ENCODE measurements around the gene PTPRA.
"Not testable (repeated sequence)": the region's sequence is repeated elsewhere in the genome, so short reads cannot be mapped to it uniquely, and the experiment has no call there.

The PTPRA gene

DNA sequence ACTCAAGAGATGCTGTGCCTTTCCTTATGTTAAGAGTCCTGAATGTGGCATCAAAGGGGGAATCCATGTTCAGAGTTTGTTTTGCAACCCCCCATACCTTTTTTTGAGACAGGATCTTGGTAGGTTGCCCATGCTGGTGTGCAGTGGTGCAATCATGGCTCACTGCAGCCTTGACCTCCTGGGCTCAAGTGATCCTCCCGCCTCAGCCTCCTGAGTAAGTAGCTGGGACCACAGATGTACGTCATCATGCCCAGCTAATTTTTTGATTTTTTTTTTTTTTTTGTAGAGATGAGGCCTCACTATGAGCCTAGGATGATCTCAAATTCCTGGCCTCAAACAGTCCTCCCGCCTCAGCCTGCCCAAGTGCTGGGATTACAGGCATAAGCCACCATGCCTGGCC is 16.5 kb downstream of the PTPRA start:
- no peak for DNase-seq

- DNase-seq: no peak
These were observed 17.5 kb downstream of the PTPRA start for GRCh38 chr20:2890742-2891141.

- no peak for DNase-seq
These were observed 18.1 kb downstream of the PTPRA start for GRCh38 chr20:2891343-2891742.

GRCh38 chr20:2892376-2892775 is 19.1 kb downstream of the PTPRA start:
- no peak for DNase-seq

DNA sequence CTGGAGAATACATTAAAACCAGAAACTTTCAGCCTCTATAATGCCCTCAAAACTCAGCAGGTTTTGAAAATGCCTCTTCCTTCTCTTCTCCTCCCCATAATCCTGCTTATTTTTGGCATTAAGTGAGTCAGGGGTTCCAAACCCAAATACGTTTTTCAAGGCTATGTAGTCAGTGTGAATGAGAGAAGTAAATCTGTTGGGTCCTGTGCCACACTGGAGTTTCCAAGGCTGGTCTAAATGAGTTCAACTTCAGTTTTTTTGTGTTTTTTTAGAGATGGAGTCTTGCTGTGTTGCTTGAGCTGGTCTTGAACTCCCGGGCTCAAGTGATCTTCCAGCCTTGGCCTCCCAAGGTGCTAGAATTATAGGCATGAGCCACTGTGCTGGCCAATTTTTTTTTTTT is 20.9 kb downstream of the PTPRA start:
- DNase-seq: no peak

- DNase-seq: not testable (repeated sequence)
These were observed 21.9 kb downstream of the PTPRA start for GRCh38 chr20:2895154-2895553.

DNA sequence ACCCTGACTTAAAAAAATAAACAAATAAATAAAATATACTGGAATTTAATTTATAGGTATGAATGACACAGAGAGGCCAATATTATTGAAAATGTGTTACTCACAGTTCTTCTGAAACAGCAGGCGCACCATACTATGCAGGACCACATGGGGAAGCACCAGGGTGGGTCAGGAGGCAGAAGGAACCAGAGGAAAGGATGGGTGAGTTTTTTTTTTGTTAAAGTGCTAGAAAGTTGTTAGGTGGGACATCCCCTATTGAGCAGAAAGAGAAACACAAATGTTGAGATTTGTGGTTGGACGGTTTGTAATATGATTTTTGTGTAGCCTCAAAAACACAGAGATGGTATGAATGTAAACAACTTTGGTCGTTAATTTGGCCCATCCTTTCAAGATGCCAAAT is 26.0 kb downstream of the PTPRA start:
- no peak for DNase-seq

DNA sequence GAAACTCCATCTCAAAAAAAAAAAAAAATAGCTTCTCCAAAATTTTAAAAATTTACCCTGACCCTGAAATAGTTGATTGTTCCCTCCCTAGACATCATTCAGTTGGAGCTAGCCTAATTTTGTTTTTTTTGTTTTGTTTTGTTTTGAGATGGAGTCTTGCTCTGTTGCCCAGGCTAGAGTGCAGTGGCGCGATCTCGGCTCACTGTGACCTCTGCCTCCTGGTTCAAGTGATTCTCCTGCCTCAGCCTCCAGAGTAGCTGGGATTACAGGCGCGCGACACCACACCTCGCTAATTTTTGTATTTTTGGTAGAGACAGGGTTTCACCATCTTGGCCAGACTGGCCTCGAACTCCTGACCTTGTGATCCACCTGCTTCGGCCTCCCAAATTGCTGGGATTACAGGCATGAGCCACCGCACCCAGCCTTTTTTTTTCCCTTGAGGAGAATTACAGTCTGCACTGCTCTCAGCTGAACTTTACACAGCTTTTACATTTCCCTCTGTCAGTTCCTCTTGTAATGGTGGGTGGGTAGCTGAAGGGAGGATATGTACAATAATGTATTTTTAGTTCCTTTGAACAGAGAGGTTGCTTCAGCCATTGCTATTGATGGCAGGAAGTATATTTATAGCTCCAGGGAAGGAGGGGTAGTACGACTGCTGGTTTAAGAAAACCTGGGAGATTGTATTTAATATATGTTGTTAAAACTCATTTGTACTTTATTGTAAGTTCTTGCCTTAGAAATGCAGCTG is 27.7 kb downstream of the PTPRA start:
- no peak for DNase-seq

GRCh38 chr20:2902291-2902690 is 29.0 kb downstream of the PTPRA start:
- no peak for DNase-seq

DNA sequence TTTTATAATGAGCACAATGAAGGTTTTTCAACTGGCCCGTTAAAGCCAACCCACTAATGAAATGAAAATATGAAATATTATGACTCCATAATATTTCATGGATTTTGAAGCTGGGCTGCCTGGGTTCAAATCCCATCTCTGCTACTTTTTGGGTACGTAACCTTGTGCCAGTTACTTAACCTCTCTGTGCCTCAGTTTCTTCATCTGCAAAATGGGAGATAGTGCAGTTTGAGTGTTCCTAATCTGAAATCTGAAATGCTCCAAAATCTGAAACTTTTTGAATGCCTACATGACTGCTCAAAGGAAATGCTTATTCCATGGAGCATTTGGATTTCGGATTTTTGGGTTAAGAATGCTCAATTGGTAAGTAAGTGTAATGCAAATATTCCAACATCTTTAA is 29.5 kb downstream of the PTPRA start:
- no peak for DNase-seq

DNA sequence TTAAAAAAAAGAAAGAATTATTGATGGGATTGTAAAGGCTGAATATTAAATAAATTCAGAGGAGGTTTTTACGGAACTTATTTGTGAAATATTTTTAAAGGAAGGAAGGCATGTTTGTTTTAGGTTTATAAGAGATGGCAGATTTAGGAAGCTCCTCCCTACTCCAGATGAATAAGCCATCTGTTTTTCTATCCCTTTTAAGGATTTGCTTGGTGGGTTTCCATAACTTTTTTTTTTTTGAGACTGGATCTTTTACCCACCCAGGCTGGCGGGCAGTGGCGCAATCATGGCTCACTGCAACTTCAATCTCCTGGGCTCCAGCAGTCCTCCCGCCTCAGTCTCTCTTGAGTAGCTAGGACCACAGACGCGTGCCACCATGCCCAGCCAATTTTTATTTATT is 30.4 kb downstream of the PTPRA start:
- DNase-seq: no peak

GRCh38 chr20:2907519-2907918 is 34.2 kb downstream of the PTPRA start:
- no peak for DNase-seq

GRCh38 chr20:2909953-2910352 is 36.7 kb downstream of the PTPRA start:
- no peak for DNase-seq

DNA sequence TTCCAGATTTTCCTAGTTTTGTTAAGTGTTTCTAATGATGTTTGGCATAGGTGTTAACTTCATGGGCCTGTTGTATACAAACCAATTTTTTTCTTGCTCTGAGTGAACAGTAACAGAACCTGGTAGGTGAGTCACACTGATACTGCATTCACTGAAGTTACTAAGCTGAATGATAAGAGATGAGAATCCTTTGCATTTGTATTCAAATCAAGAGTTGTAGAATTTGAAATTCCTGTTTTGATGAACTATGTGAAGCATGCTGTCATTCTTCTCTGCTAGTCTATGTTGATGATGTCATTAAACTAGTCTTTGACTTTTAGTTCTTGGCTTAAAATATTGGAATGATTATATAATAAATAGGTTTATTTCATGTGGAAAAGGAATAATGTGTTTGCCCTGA is 37.9 kb downstream of the PTPRA start:
- DNase-seq: no peak

DNA sequence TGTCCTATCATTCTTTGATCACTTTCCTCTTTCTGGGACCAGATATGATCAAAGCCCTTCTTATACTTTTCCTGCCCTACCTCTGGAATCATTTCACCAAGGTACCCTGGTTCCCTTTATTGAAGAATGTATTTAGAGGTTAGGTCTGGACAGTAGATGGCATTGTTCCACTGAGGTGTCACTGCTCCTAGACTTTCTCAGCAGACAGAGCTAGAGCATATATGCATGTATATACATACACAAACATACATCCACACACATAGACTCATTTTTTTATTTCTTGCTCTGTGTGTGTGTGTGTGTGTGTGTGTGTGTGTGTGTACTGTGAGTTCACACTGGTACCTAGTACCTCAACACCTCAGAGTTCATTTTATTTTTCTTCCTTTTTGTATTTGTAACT is 40.9 kb downstream of the PTPRA start:
- no peak for DNase-seq

- DNase-seq: no peak
These were observed 44.0 kb downstream of the PTPRA start for GRCh38 chr20:2917266-2917665.

GRCh38 chr20:2918096-2919049 is 45.1 kb downstream of the PTPRA start:
- DNase-seq: no peak

DNA sequence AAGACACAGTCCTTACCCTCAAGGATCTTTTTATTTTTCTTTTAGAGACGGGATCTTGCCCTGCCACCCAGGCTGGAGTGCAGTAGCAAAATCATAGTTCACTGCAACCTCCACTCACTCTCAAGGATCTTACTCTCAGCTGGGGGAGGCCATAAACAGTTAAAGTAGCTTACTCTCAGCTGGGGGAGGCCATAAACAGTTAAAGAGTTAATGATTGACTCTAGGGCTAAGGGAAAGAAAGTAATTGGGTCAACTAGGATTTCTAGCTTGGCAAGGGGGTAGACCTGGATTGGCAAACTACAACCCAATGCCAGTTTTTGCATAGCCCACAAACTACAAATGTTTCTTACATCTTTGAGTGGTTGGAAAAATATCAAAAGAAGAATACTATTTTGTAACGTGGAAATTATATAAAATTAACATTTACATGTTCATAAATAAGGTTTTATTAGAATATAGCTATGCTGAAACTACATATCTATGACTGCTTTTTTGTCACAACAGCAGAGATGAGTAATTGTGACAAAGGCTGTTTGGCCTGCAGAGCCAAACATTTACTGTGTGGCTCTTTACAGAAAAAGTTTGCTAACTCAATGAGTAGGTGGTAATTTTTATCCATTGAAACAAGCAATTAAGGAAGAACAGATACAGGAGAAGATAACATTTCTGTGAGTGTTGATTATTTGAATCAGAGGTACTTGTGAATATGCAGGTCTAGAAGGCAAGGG is 46.4 kb downstream of the PTPRA start:
- no peak for DNase-seq

DNA sequence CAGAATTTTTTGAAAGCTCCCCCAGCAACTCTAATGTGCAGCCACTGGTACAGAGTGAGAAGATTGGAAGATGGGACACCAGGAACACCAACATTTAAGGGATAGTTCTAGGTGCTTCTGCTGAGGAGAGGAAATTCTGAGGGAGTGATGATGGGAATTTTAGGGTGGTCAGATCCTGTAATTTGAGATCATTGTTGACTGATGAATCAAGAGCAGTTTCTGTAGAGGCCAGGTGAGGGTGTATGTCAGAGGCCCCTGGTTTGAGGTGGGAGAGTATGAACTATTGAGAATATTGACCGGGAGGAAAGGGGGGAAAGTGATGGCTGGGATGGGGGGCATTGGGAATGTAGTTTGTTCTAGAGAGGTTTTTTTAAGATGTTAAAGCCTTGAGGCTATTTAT is 47.2 kb downstream of the PTPRA start:
- DNase-seq: no peak

GRCh38 chr20:2921506-2921905 is 48.2 kb downstream of the PTPRA start:
- no peak for DNase-seq

- no peak for DNase-seq
These were observed 49.7 kb downstream of the PTPRA start for GRCh38 chr20:2922957-2923356.

GRCh38 chr20:2930538-2930937 is 57.3 kb downstream of the PTPRA start:
- DNase-seq: no peak

DNA sequence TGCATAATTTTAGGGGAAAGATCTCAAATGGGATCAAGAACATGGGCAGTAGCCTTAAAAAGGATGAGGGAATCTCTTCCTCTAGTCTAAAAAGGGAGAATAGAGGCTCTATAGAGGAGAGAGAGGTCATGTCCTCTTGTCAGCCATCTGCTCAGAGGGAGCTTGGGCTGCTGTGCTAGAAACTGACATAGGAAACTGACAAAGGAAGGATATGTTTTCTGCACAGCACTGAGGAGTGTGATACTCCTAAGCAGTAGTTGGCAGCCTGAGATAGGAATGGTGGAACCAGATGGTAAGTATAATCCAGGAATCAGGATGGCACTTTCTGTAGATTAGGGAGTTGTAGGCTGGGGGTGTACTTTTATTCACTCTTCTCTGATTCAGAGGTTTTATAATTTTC is 59.2 kb downstream of the PTPRA start:
- no peak for DNase-seq

GRCh38 chr20:2937902-2938301 is 64.6 kb downstream of the PTPRA start:
- DNase-seq: no peak

All from activated CD4-positive, CD25-positive, alpha-beta regulatory T cell treated with anti-CD3 and anti-CD28 coated beads, Interleukin-2, amount 50 U/mL, for 72 hours (primary cell).